Erythroblast (primary cell): ENCODE measurements around the gene KRIT1.
"Not testable (repeated sequence)": the region's sequence is repeated elsewhere in the genome, so short reads cannot be mapped to it uniquely, and the experiment has no call there.

Source experiments
- DNase-seq, 2 experiments: peaks; one replicate each; lab custom pipeline; 2025; lab: John Stamatoyannopoulos, UW
- GATA1 ChIP-seq: IDR thresholded peaks from 2 replicates; pipeline ENCODE4 v1.6.1; 2011; ENCODE audit warnings: low read depth, mild to moderate bottlenecking, control low read depth, low read length, moderate library complexity
- POLR2A ChIP-seq: IDR thresholded peaks from 2 replicates; pipeline ENCODE4 v1.6.1; 2011; ENCODE audit warnings: mild to moderate bottlenecking, low read length

Gene KRIT1

DNA sequence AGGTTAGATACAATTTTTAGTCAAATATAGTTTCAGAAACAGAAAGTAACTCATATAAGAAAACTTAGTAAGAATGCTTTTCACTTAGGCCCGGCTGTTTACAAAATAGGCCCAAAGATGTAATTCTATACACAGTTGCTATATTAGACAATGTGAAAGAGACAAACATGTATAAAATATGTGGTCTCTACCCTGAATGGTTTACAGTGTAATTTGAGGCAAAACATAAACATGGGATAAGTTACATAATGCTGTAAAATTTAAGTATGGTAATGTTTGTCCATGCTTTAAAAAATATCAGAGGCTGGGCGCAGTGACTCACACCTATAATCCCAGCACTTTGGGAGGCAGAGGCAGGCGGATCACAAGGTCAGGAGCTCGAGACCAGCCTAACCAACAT is 18.7 kb downstream of the KRIT1 start:
- no peak for DNase-seq
- no peak for TF ChIP-seq POLR2A
- no peak for TF ChIP-seq GATA1

DNA sequence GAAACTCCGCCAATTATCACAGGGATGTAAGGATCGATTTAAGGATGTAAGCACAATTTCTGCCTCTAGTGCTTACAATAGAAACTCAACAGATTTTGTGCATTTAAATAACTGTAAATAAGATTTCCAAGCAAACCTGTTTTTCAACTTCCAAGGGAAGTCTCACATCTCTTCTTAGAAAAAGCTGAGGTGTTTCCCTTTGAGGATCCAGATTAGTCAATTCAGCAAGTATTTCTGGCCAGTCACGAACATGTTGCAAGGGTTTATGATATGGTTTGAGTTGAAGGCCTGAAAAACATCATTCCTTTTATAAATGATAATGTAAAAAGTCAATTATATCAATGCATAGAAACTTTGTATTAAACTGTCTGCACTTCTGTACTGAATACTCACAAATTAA is 23.9 kb downstream of the KRIT1 start:
- TF ChIP-seq POLR2A = no peak
- no peak for TF ChIP-seq GATA1
- DNase-seq = no peak

DNA sequence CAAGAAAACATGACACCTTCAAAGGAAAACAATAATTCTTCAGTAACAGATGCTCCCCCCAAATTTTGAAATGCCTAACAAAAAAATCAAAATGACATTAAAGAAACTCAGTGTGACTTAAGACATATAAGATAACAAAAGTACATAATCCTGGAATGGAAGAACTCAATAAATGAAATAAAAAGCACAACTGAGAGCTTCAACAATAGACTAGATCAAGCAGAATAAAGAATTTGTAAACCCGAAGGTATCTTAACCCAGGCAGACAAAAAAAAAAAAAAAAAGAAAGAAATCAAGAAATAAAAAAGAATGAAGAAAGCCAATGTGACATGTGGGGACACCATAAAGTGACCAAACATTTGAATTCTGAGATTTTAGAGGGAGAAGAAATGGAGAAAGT is 39.0 kb downstream of the KRIT1 start:
- TF ChIP-seq POLR2A = no peak
- TF ChIP-seq GATA1 = no peak
- DNase-seq = no peak

DNA sequence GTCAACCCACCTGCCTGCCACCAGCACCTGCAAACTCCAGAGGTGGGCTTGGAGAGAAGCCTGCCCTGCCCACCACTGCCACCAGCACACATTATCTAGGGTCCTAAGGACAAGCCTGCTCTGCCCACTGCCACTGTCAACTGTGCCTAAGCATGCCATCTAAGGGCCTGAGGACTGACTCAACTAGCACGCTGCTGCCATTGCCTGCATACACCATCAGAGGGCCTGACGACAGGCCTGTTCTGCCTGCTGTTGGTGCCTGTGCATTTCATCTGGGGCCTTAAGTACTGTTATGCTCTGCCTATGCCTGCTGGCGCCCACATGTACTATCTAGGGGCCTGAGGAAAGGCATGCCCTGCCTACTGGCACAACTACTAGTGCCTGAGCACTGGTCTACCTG is 39.7 kb downstream of the KRIT1 start:
- TF ChIP-seq POLR2A = no peak
- TF ChIP-seq GATA1 = no peak
- no peak for DNase-seq

DNA sequence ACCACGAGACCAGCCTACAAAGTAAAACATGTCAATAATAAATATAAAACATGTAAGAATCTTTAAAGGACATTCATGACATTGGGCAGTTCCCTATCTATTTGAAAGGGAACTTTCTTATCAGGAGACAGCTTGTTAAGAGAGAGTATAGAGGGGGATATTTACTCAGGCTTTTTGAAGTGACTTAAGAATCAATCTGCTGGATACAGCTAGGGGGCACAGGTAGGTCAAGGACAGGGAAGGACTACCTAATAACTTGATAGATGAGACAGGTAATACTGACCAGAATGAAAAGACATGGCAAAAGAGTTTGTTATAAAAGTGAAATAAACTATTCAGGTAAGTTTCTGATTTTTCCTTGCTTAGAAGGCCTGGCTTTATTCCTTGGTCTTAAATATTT is 44.9 kb downstream of the KRIT1 start:
- DNase-seq = peak in 1 of 2 experiments; percentile 4
- TF ChIP-seq GATA1 (no peak), POLR2A (no peak)

DNA sequence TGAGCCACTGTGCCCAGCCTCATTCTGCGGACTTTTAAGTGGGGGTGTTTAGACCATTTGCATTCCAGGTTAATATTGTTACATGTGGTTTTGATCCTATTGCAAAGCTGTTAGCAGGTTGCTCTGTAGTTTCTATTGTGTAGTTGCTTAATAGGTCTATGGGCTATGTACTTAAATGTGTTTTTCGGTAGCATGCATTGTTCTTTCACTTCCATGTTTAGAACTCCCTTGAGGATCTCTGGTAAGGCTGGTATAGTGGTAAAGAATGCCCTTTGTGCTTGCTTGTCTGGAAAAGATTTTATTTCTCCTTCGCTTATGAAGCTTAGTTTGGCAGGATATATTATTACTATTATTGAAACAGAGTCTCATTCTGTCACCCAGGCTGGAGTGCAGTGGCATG is 53.4 kb downstream of the KRIT1 start:
- TF ChIP-seq GATA1 = no peak
- no peak for TF ChIP-seq POLR2A
- no peak for DNase-seq

DNA sequence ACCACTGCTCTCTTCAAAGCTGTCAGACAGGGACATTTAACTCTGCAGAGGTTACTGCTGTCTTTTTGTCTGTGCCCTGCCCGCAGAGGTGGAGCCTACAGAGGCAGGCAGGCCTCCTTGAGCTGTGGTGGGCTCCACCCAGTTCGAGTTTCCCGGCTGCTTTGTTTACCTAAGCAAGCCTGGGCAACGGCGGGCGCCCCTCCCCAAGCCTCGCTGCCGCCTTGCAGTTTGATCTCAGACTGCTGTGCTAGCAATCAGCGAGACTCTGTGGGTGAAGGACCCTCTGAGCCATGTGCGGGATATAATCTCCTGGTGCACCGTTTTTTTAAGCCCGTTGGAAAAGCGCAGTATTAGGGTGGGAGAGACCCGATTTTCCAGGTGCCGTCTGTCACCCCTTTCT is 56.5 kb downstream of the KRIT1 start:
- DNase-seq = not testable (repeated sequence)

DNA sequence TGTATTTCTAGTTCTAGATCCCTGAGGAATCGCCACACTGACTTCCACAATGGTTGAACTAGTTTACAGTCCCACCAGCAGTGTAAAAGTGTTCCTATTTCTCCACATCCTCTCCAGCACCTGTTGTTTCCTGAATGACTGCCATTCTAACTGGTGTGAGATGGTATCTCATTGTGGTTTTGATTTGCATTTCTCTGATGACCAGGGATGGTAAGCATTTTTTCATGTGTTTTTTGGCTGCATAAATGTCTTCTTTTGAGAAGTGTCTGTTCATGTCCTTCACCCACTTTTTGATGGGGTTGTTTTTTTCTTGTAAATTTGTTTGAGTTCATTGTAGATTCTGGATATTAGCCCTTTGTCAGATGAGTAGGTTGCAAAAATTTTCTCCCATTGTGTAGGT is 61.4 kb downstream of the KRIT1 start:
- DNase-seq = not testable (repeated sequence)

DNA sequence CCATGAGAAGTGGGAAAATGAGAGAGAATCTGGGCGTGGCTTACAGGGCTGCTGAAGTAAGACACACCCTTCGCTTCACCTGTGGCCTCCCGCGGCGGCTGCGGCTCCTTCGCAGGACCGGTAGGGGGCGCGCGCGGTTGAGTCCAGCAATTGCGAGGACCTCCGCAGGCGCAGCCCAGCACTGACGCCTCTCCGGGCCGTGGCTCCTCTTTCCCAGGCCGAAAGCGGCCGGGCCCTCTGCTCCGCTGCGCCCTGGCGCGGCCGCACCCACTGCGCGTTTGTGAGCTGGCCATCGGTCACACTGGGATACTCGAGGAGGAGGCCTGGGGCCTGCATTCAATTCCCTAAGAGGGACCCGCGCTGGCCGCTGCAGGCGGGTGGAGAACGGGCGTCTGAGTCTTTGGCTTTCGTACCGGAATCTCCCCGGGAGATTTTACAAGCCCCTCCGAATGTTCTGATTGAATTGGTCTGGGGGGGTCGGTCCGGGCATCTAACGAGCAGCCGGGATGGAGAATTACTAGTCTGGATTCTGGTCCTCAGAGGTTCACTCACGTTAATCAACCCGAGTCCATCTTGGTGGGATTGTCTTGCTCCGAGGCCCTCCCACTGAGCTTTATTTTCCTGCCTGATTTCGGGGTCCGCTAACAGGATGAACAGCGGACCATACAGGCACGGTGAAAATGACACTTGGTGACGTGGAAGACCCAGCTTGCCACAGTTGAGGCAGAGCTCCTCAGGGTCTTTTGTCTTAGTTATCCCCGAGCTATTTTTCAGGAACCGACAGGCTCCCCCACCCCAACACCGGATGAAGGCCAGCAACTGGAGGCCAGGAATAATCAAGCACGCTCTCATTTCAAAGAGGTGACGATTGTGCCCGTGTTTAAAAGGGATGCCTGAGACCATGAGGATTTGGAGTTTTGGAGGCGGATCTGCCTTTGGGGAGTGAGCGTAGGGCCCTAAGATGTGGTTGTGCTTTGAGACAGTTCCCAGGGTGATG is 66.5 kb downstream of the KRIT1 start, which contains the start of gene LRRD1:
Gene LRRD1, minus strand, starts transcription at position 215 of the 997 bp plus-strand sequence. CDS start 13,940 bp downstream, outside the sequence.
- TF ChIP-seq GATA1 = no peak
- TF ChIP-seq POLR2A = no peak
- DNase-seq = peak; percentile 89 to 90

DNA sequence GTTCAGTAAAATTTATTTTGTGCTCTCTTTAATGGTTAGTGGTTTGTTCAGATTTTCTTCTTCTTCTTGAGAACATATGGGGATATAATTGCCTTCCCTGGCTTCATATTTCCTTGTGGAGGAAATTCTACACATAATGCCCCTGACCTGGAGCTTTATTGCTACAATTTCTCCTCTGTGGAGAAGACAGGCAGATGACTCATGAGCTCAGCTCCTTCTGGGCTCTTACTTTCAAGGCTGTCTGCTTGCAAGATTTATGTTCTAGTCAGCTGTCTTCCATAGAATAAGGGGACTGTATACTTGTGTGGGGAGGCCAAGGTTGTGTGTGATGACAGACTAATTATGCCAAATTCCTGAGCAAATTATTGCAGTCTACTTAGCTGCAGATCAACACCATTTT is 68.4 kb downstream of the KRIT1 start:
- no peak for DNase-seq
- TF ChIP-seq POLR2A (no peak), GATA1 (no peak)

DNA sequence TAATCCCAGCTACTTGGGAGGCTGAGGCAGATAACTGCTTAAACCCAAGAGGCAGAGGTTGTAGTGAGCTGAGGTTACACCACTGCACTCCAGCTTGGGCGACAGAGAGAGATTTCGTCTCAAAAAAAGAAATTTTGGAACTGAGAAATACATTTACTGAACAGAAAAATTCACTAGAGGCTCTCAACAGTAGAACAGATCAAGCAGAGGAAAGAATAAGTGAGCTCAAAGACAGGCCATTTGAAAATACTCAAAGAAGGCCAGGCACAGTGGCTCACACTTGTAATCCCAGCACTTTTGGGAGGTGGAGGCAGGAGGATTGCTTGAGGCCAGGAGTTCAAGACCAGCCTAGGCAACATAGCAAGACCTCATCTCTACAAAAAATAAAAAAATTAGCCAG is 76.2 kb downstream of the KRIT1 start:
- not testable (repeated sequence) for DNase-seq

DNA sequence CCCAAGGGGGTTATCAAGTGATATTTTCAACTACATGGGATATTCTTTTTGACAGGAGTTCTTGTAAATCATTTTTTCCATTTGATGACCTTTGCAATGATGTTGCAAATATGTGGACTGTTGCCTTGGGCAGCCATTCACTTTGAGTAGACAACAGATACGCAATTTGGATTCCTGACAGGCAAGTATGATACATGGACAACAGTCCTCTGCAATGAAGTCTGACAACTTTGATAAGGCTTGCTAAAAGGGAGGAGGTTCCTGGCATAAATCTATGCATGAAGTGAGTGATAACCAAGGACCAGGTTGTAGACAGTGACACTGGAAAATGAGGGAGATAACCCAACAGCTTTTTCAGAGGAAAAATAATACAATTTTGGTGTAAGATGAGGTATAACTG is 84.4 kb downstream of the KRIT1 start:
- no peak for TF ChIP-seq POLR2A
- peak; percentile 16 to 57 for DNase-seq

DNA sequence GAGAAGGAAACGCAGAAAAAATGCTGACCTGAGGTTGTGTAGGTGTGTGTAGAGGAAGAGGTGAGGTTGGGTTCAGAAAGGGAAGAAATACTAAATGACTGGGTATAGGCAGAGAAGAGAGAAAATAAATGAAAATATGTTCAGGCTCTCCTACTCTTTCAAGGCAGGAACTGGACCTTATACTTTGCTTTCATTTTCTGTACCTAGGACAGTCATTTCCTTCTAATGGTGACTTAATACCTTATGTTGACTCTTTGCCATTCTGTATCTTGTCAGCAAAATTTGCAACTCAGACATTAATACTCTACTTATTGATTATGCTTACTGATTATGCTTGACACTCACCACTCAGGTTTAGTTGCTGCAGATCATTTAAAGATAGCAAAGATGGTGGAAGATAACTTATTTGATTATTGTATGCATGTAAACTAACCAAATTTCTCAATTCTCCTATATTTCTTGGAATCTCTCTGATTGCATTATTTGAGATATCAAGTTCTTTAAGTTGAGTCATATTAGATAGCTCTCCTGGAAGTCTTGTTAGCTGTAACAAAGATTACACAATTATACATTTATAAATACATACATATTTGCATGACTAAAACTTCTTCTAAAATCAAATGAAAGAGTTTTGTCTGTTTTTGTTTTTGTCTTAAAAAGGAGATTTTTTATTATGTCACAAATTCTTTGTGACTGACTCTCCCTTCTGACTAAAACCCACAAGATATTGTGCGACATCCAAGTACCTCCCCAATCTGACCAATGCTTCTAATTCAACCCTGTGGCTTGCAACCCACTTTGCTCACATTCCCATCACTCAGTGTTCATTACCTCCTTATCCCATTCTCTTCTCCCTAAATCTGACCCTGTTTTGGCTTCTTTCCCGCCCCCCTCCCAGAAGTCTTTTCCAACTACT is 86.8 kb downstream of the KRIT1 start:
- DNase-seq = no peak
- TF ChIP-seq GATA1 = no peak
- no peak for TF ChIP-seq POLR2A

DNA sequence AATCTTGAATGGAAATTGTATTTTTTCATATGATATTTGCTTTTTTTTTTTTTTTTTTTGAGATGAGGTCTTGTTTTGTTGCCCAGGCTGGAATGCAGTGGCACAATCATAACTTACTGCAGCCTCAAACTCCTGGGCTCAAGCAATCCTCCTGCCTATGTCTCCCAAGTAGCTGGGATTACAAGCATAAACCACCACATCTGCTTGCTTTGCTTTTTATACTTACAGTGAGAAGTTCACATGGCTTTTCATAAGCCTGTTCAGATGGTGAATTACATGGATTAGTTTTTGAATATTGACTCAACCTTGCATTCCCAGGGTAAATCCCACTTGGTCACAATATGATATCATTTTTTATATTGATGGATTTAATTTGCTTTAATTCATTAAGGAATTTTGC is 88.7 kb downstream of the KRIT1 start:
- no peak for DNase-seq
- TF ChIP-seq GATA1 (no peak), POLR2A (no peak)
